SH-SY5Y (cell line): Measurements from ENCODE around the gene RAC2.

ENCODE experiments used
- GATA2 ChIP-seq: IDR thresholded peaks from 2 replicates; pipeline ENCODE4 v1.6.1; 2011; ENCODE audit warnings: mild to moderate bottlenecking, low read depth, low read length
- GATA3 ChIP-seq: IDR thresholded peaks from 2 replicates; pipeline ENCODE4 v1.6.1; 2011; ENCODE audit warnings: low read depth, mild to moderate bottlenecking, low read length, moderate library complexity

- TF ChIP-seq GATA3 (no peak), GATA2 (no peak)
These were observed 9.1 kb upstream of the RAC2 start for GRCh38 chr22:37253126-37253660.
